Activated CD4-positive, alpha-beta T cell treated with anti-CD3 and anti-CD28 coated beads, Interleukin-2, Interleukin-4, amounts not matched to agents 100 ng/mL and 50 ng/mL, durations not matched to agents 16 hours and 8 hours (primary cell): Measurements from ENCODE around the gene KPNA1.

Source experiments
- DNase-seq: peaks from one replicate; pipeline ENCODE4 v3.0.0-alpha.2; 2020; ENCODE audit warnings: low spot score

KPNA1 gene

DNA sequence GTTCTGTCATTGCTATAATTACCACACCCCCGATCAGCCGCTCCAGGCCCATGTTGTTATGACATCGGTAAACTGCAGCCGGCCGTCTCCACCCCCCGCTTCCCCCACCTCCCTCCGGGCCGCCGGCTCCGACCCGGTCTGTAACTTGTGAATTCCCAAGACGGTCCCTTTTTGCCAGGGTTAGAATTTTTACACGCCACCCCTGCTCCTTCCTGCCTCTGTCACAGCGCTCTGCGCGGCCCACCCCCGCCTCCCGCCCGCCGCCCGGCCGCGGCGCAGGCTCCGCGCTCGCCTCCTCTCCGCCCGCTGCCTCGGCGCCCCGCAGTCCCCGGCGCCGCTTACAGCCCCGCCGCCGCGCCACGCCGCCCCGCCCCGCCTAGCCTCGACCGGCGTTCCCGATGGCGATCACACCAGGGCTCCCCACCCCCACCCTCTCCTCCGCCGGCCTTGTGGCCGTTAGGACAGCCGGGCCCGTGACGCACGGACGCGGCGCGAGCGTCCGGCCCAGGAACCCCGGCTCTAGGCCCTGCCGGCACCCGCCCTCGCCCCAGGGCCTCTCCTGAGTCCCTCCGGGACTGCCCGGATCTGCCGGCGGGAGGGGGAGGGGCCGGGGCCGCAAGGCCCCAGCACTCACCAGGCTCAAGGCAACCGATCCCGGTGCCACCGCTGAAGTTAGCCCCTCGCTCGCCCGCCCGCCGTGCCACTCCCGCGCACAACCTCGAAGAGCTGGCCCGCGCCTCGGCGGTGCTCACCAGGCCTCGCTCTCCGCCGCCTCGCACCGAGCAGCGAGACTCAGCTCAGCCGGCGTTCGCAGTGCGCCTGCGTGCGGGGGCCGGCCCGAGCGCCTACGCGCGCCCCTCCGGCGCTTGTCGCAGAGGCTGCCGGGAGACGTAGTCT, at the start of gene KPNA1:
TSS of gene KPNA1 (minus strand) at position 817 of the 897 bp plus-strand sequence. CDS start 18,374 bp downstream, outside the sequence.
- DNase-seq: peak; percentile 87

DNA sequence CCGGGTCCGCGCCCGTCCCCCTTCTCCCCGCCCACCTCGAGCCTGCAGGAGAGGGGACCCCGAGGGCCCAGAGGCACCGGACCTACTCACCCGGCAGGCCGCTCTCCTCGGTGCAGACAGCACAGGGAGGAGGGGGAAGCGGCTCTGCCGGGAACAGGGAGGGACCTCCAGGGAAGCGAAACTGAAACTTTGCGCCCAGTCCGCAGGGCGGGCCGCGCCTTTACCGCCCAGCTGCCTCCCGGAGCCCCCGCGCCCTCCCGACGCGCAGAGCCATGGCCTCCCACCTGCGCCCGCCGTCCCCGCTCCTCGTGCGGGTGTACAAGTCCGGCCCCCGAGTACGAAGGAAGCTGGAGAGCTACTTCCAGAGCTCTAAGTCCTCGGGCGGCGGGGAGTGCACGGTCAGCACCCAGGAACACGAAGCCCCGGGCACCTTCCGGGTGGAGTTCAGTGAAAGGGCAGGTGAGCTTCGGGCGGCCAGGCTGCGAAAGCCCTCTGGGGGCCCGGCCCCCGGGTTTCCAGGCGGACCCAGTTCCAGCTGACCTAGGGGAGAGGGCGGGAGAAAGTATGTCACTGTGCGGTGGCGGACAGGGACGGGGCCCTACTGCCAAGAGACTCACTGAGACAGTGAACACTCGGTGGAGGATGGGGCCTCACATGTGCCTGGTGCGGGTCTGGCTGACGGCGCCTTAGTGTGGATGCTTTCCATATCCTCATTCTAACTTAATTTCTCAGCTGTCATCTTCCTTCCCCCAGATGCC, 49.6 kb upstream of the KPNA1 start, which contains the start of the genes DTX3L and PARP9:
TSS of gene DTX3L (plus strand) at position 184 of the 758 bp plus-strand sequence. CDS start at position 273, 89 bp downstream.
TSS of gene PARP9 (minus strand) at position 146 of the 758 bp plus-strand sequence. CDS start 4,680 bp downstream, outside the sequence.
- peak; percentile 75 for DNase-seq

DNA sequence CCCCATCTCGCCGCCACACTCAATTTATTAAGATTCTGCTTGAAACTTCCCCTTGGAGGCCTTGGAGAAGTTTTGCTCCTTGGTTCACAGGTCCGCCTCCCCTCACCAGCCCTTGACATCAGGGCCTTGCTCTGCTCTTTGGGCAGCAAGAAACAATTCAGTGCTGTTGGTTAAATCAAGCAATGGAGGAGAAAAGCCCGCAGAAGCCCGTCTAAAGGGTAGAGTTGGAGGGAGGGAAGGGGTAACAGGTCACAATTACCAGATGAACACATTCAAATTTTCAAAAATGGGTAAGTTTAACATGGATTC, 48.9 kb upstream of the KPNA1 start:
- DNase-seq: no peak

DNA sequence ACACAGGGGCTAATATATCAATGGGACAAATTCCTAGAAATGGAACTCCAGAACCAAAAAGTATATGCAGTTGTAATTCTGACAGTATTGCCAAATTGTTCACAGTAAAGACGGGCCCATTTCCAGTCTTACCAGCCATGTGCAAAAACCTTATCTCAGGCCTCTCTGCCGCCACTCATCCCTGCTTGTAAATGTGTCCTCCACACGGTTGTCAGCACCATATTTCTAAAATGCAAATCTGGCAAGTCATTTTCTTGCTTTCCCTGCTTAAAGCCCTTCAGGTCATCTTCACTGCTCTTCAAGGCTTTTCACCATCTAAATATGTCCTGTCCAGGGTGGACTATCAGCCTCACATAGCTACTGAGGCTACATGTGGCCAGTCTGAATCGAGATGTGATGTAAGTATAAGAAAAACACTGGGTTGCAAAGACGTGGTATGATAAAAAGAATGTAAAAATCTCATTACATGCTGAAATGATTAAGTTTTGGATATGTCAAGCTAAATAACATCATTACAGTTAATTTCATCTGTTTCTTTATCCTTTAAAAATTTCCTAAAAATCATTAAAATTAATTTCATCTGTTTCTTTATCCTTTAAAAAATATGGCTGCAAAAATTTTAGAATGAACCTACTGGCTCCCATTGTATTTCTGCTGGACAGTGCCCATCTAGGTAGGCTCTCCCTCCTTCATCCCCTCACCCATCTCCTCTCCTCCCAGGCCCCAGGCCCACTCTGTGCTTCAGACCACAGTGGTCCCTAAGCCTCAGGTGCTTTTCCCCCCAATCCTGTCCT, 48.4 kb upstream of the KPNA1 start:
- no peak for DNase-seq

DNA sequence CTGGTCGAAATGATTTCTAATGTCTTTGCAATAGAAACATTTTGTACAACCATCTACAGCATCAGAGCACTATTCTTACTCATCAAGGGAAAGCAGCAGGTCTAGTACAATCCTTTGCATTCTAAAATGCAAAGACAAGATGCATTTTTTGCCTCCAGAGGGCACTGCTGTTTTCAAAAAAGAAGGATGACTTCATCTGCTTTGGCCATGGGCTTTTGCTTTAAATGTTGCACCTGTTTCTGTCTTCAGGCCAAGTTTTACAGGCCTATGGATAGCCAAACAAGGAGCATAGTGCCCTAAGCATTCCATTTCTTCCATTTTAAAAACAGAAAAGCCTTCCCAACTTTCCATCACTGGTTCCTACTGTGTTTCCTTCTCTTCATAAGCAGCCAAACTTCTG, 45.9 kb upstream of the KPNA1 start:
- DNase-seq: peak; percentile 72

DNA sequence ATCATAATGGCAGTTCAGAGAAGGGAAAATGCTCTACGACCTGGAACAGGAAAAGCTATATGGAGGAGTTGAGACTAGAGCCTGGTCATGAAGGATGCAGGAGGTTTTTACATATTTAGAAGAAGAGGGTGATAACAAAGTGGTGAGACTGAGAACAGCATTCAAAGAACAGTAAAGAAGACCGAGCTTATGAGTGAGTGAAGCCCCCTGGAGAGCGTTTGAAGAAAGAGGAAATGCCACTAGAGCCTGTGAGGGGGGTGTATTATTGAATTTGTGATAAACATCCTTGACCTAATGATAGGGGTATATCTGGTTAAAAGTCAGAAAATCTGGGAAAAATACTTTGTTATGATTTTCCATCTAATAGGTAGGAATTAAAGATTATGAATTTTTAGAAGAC, 45.2 kb upstream of the KPNA1 start:
- DNase-seq: no peak

DNA sequence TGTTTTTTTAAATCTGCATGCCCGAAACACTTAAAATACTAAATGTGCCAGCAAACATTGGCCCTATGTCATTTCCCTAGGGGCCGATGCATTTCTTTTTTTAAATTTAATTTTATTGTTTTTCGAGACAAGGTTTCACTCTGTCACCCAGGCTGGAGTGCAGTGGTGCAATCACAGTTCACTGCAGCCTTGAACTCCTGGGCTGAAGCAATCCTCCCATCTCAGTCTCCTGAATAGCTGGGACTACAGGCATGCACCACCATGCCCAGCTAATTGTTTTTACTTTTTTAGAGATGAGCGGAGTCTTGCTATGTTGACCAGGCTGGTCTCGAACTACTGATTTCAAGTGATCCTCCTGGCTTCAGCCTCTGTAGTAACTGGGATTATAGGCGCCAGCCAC, 43.9 kb upstream of the KPNA1 start:
- no peak for DNase-seq

DNA sequence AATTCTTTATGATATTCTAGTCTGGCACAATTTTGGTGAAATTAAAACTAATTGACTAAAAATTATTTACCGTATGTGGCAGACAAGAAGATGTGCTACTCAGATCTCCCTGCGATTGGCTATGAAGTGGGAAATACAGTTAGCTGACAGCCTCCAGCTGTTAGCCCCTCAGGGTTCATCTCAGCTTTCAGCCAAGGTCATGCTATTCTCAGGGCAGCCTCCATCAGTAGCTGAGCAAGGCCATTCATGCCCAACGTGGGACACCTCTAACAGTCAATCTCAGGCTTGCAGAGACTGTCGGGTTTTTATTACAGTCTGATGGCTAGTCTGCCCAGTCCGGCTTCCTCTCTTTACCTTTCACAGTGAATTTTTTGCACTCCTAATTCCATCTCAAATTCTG, 42.6 kb upstream of the KPNA1 start:
- no peak for DNase-seq

DNA sequence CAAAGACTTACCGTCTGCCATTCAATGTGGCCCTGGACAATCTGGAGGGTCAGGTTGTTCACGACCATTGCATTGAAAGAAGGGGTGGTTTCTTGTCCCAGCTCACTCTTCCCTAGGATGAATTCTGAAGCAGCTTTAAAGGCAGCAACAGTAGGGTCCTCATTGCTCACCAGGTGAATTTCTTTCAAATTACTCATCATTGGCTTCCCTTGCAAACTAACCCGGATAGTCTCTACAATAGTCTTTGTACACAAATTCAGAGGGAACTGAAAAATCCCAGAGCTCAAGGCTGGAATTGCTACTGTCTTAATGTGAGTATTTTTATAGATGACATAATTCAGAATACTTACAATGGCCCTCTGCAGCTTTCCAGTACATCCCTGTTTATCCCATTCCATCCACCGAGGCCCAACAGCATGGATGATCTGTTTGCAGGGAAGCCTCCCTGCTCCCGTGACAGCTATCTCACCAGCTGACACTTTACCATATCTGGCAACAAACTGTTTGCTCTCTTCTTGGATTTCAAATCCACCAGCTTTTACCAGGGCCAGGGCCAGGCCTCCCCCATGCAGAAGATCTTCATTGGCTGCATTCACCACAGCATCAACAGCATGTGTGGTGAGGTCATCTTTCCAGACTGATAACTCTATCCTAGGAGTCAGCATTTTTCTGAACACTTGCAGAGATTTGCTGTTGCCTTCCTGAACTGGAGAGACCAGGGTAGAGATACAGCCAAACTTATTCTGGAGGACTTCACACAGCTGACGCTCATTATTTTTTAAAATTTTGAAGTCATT, 40.7 kb upstream of the KPNA1 start:
- DNase-seq: no peak

DNA sequence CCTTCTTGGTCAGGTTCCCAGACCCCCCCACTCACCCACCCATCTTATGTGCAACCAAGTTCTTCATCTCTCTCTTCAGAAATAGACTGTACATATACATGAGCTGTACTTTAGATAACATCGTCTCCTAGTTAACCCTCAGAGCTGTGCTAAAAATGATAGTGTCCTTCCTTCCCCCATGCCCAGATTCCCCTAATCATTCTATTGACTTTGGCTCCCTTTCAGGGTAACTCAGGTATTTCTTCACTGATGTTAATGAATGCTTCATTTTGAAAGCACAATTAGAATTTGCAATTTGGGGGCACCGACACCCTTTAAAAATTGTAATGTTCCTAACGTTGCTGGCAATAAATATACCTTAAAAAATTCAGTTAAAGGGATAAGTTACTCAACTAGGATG, 38.4 kb upstream of the KPNA1 start:
- DNase-seq: no peak

DNA sequence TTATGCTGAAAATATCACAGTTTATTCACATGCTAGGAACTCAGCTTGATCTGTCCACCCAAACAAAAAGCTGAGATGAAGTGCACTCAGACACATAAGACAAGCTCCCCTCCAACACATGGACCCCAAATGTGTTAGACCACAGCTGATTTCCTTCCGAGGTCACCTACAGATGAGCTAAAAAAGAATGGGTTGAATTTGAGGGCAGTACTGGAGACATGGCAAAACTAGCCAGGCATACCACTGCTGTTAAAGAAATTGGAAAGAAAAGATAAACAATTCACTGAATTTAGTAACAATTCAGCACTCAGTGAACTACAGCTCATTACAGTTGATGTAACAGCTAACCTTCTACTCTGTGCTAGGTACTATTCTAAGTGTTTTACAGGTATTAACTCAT, 33.9 kb upstream of the KPNA1 start:
- DNase-seq: no peak

DNA sequence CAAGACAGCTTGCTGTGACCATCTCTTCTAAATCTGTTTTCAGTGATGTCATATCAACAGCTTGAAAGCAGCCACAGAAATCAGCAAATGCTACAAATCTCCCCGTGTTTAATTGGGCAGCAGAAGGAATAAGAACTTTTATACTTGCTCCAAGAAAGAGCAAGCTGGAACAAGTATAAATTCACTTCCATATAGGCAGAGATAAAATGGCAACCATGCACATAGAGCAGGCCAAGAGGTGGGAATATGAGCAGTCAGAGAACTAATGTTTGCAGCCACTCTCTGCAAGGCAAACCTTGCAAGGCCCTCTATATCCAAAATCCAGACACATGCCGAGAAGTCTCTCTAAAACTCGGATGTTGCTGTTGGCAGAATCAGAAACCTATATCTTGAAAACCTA, 33.3 kb upstream of the KPNA1 start:
- no peak for DNase-seq

DNA sequence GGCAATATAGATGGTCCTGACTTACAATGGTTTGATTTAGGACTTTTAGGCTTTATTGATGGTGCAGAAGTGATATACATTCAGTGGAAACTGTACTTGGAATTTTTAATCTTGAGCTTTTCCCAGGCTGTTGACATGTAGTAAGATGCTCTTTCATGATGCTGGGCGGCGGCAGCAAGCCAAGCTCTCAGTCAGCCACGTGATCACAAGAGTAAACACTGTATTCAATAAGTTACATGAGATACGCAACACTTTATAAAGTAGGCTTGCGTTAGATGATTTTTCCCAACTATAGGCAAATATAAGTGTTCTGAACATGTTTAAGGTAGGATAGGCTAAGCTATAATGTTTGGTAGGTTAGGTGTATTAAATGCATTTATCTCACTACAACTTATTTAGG, 31.4 kb upstream of the KPNA1 start:
- DNase-seq: no peak

DNA sequence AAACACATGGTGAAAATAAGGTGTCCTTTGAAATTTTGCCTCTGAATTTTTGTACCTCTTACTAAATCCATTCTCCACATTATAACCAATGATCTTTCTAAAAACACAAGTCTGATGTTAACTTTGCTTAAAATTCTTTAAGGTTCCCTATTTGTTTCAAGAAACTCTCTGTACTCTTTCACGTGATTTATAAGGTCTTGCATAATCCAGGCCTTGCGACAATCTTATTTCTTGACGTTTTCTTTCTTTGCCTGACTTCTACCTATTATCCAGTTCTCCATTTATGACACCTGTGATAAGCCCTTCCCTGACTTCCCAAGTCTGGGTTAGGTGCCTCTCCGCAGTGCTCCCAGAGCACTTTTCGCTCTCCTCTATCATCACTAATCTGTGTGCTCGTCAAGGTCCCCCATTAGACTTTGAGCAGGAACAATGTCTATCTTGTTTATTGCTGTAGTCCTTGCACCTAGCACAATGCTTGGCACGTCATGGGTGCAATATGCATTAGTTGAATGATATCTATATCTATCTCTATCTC, 24.3 kb upstream of the KPNA1 start:
- no peak for DNase-seq

DNA sequence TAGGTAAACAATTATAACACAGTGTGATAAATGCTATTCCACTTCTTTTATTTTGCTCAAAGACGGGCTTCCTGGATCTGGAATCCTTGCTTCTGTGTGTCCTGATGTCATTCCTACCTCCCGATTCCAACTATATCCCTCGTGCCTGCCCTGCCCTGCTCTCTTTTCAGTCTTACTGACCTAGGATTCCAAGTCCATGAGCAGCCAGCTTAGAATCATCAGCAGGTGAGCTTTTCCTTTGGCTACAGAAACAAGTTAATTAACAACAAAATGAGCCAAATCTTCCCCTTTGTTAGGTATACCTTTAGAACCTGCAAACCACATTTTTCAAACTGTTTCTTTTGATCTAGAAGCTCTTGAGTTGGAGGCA, 21.9 kb upstream of the KPNA1 start:
- DNase-seq: no peak

DNA sequence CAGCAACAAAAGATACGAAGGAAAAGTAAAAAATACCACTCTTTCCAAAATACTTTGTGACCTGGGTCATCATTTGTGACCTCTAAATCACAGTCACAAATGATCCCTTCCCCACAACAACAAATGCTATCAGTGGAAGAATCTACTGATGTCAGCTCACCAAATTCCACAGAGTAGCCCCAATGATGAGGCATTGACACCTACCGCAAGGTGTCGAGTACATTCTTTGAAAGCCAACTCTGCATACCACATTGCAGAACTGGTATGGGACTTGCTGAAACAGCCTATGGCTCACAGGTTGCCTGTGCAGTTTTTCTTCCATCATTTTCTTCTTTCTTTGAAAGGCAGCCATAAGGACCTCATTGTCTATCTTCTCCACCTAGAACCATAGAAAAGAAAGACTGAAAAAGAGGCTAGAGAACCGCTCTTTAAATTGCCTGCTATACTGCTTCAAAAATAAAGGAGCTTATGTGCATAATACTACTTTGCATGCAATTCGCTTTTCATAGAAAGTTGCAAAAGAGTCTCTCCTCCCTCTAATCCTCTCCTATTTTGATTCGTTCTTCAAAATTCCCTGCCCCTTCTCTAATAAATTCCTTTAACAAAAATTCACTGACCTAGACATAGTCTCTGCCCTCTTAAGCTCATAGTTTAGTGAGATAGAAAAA, 21.4 kb upstream of the KPNA1 start:
- no peak for DNase-seq

DNA sequence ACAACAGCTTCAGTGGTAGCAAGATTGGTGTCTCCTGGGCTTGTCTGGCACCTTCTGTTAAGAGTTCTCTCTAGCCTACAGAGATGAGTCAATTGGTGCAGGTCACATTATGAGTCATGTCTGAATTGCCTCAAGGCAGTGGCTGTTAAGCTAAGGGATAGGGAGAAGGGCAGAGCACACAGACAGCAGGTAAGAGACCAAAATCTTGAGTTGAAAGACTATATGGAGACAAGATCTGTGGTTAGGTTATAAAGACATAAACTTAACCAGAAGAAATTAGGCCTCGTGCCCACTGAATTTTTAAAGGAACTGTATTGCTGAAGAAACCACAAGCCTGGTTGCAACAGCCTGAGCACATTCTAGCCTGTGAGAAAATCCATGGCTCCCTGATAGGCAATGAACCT, 19.2 kb upstream of the KPNA1 start:
- peak; percentile 95 for DNase-seq

DNA sequence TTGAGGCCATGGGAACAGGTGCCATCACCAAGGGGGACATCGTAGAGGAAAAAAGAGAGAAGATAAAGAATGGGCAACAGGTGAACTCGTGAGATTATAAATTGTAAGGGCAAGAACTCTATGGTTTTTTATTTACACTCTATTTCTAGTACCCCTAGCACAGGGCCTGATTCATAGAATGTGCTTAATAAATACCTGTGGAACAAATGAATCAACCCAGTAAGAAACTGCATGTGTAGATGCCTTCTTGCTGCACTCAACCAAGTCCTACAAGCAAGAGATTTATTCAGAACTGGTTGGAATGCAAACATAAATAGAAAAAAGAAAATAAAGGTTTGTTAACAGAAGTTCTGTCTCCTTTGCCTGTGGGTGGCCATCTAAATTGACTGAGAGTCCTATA, 18.7 kb upstream of the KPNA1 start:
- DNase-seq: no peak

DNA sequence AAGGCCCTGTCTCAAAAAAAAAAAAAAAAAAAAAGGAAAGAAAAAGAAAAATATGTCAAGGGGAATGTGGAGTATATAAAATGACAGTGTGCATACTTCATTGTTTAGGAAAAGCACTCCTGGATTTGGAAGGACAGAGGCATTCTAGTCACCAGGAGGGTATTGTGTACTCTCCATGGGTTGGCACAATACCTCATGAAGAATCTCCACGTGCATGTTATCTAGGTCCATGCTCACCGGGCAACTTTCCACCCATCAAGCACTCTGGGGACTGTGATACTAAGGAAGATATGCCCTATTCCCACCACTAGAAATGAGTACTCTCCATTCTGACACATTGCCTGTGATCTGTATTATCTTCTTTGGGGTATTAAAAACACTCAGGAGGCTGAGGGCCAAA, 15.4 kb upstream of the KPNA1 start:
- DNase-seq: no peak

DNA sequence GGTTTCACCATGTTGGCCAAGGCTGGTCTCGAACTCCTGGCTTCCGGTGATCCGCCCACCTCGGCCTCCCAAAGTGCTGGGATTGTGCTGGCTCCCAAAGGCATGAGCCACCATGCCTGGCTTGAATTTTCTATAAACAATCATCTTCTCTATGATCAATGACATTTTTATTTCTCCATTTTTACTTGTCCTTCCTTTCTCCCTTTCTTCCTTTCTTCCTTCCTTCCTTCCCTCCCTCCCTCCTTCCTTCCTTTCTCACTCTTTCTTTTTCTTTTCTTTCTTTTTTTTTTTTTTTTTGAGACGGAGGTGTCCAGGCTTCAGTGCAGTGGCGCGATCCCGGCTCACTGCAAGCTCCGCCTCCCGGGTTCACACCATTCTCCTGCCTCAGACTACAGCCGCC, 8.6 kb upstream of the KPNA1 start:
- no peak for DNase-seq

DNA sequence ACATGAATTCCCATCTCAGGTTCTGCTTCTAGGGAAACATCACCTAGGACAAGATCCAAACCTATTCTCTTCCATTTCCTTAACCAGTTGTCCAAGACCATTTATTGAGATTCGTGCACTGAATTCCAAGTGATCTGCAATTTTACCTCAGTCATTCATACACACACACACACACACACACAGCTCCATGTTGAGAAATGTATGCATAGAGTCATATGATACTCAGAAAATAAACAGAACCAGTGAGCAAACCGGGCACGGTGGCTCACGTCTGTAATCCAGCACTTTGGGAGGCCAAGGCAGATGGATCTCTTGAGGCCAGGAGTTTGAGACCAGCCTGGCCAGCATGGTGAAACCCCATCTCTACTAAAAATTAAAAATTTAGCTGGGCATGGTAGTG, 6.1 kb upstream of the KPNA1 start:
- DNase-seq: no peak
